ENCODE measurements around the gene DCTN2. TPM values are rescaled to one million over a fixed set of nuclear protein-coding genes. Genes with fewer than 3 reads are reported as not detected.
"Not testable (repeated sequence)": the region's sequence is repeated elsewhere in the genome, so short reads cannot be mapped to it uniquely, and the experiment has no call there.

Gene DCTN2
- total and polyA plus RNA-seq, 2 experiments from 2014 or later = 156 to 230 TPM

DNA sequence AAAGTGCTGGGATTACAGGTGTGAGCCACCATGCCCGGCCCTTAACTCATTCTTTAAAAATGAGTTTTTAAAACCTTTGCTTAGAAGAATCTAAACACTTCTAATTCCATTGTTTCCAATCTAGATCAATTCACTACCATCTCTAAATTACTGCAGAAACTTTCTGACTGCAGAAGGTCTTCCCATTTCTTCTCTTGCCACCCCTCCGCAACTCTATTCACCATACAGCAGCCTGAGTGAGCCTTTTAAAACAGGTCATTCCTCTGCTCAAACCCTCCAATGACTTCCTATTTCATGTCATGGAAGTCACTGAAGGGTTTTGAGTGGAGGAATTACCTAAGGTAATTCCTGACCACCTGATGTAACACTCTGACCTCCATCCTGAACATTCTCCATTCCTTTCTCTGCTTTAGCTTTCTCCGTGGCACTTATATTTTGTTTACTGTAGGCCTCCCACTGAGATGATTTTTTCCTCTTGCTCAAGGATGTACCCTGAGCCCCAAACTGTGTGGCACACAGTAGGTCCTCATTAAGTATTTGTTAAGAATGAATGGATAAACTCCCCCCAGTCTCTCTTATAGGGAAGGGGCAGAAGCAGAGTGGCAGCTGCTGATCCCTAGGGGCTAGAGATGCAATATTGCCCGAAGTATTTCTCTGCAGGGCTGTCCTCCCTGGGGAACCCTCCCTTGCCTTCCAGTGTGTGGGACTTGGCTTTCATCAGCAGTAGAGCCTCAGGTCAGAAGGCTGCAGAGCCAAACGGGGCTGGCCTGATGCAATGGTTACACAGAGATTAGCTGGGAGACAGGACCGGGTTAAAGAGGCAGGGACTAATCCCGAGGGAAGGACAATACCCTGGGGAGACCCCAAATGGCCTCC is 27.8 kb downstream of the DCTN2 start:
- DNase-seq (ENCODE audit: low read depth in 1 of 2, low spot score in 1 of 2) = peak in 1 of 2 donors; percentile 80
- peak overlapping the region; percentile 80 for H3K4me3 ChIP-seq
- no peaks in the 10 kb centered on the region for H3K9me3 ChIP-seq (ENCODE audit: low read depth)
- peaks cover 34% of the 10 kb centered on the region for H3K36me3 ChIP-seq
- TF ChIP-seq, protein P1, sequence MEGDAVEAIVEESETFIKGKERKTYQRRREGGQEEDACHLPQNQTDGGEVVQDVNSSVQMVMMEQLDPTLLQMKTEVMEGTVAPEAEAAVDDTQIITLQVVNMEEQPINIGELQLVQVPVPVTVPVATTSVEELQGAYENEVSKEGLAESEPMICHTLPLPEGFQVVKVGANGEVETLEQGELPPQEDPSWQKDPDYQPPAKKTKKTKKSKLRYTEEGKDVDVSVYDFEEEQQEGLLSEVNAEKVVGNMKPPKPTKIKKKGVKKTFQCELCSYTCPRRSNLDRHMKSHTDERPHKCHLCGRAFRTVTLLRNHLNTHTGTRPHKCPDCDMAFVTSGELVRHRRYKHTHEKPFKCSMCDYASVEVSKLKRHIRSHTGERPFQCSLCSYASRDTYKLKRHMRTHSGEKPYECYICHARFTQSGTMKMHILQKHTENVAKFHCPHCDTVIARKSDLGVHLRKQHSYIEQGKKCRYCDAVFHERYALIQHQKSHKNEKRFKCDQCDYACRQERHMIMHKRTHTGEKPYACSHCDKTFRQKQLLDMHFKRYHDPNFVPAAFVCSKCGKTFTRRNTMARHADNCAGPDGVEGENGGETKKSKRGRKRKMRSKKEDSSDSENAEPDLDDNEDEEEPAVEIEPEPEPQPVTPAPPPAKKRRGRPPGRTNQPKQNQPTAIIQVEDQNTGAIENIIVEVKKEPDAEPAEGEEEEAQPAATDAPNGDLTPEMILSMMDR (IDR thresholded peaks at IDR 0.05; ENCODE audit: low read depth, low read length) = no peak
- peak overlapping the region; percentile 99 for H3K27ac ChIP-seq
- H3K4me1 ChIP-seq (ENCODE audit: low read depth) = peaks cover 29% of the 10 kb centered on the region
- no peaks in the 10 kb centered on the region for H3K27me3 ChIP-seq

DNA sequence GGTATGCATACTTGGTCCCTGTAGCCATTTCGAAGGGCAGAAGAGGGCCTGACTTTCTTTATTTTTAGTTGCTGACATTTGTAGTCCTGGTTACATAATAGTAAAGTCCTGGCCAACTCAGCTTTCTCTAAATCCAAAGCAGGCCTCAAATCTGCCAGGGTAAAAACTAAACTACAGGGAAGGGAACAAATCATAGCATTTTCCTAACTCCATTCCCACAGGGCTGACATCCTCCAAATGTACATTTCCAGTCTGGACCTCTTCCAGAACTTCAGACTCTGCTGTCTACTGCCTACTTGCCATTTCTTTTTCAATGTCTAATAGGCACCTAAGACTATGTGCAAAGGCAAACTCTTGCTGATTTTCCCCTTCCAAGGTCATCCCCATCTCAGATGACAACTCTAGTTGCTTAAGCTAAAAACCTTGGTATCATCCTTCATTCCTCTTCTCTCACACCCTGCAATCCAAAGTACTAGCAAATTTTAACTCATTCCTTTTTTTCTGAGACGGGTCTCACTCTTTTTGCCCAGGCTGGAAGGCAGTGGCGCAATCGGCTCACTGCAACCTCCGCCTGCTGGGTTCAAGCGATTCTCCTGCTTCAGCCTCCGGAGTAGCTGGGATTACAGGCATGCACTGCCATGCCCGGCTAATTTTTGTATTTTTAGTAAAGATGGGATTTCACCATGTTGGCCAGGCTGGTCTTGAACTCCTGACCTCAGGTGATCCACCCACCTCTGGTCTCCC is 28.6 kb downstream of the DCTN2 start:
- peak overlapping the region; percentile 80 for H3K4me3 ChIP-seq
- peak in 1 of 2 donors; percentile 44 for DNase-seq (ENCODE audit: low read depth in 1 of 2, low spot score in 1 of 2)
- H3K36me3 ChIP-seq = peaks cover 38% of the 10 kb centered on the region
- no peaks in the 10 kb centered on the region for H3K27me3 ChIP-seq
- H3K27ac ChIP-seq = no peak overlapping the region
- TF ChIP-seq, protein P1 (IDR thresholded peaks at IDR 0.05; ENCODE audit: low read depth, low read length) = no peak
- H3K4me1 ChIP-seq (ENCODE audit: low read depth) = peaks cover 22% of the 10 kb centered on the region
- H3K9me3 ChIP-seq (ENCODE audit: low read depth) = no peaks in the 10 kb centered on the region

DNA sequence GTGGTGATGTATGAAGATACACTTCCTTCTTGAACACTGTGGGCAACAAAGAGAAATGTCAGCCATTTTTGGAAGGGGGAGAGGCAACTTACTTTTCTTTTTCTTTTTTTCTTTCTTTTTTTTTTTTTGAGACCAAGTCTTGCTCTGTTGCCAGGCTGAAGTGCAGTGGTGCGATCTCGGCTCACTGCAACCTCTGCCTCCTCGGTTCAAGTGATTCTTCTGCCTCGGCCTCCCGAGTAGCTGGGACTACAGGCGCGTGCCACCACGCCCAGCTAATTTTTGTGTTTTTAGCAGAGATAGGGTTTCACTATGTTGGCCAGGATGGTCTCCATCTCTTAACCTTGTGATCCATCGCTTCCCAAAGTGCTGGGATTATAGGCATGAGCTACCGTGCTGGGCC is 29.3 kb downstream of the DCTN2 start:
- not testable (repeated sequence) for H3K27ac ChIP-seq; DNase-seq (ENCODE audit: low read depth in 1 of 2, low spot score in 1 of 2); H3K9me3 ChIP-seq (ENCODE audit: low read depth); H3K27me3 ChIP-seq; H3K4me3 ChIP-seq
- Histone ChIP-seq H3K4me1 (ENCODE audit: low read depth) (peaks cover 22% of the 10 kb centered on the region), H3K36me3 (peaks cover 42% of the 10 kb centered on the region)

DNA sequence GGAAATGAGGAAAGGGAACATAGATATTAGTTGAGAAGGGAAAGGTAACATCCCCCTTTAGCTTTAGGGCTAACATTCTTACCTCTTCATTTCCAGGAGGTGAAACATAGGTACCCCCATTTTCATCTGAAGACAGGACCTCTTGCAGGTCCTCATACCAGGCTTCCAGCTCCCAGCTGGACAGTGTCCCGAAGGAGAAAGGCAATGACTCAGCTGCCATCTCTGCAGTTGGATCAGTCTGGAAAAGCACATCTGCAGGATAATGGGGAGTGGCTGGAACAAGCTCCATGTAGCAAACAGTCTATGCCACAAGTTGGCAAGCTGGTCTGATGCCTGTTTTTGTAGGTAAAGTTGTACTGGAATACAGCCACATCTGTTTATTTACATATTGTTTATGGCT is 29.8 kb downstream of the DCTN2 start:
- no peaks in the 10 kb centered on the region for H3K9me3 ChIP-seq (ENCODE audit: low read depth)
- peaks cover 22% of the 10 kb centered on the region for H3K4me1 ChIP-seq (ENCODE audit: low read depth)
- H3K4me3 ChIP-seq = no peak overlapping the region
- H3K36me3 ChIP-seq = peaks cover 47% of the 10 kb centered on the region
- TF ChIP-seq, protein P1 (IDR thresholded peaks at IDR 0.05; ENCODE audit: low read depth, low read length) = no peak
- peak in 1 of 2 donors; percentile 50 for DNase-seq (ENCODE audit: low read depth in 1 of 2, low spot score in 1 of 2)
- H3K27ac ChIP-seq = peak overlapping the region; percentile 39
- no peaks in the 10 kb centered on the region for H3K27me3 ChIP-seq

DNA sequence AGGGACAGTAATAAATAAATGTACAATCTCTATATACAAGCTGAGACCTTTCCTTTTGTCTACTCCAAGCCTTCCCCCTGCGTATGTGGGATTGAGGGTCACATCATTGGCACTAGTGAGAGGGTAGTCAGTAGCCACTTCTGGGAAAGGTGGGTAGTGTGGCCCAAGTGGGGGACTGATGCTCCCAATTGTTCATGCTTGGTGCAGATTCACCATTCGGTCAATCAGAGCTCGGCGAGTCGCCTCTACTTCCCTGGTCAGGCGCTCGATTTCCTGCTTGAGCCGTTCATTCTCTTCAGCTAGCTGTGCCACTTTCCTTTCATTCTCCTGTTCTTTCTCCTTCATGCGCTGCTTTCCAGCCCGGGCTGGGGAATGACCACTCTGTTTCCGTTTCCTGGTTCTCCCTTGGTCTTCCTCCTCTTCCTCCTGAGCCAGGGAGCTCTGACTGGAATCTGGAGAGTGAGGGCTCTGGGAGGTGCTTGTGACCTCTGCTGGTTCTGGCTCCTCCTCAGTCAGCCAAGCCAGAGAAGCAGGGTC is 30.3 kb downstream of the DCTN2 start:
- no peak for DNase-seq (ENCODE audit: low read depth in 1 of 2, low spot score in 1 of 2)
- peak overlapping the region; percentile 39 for H3K27ac ChIP-seq
- no peak overlapping the region for H3K4me3 ChIP-seq

More for the DNA sequence above, 30.3 kb downstream of the DCTN2 start:
- Histone ChIP-seq H3K9me3 (ENCODE audit: low read depth) (no peaks in the 10 kb centered on the region), H3K36me3 (peaks cover 52% of the 10 kb centered on the region), H3K27me3 (no peaks in the 10 kb centered on the region), H3K4me1 (ENCODE audit: low read depth) (peaks cover 19% of the 10 kb centered on the region)
- TF ChIP-seq, protein P1 (IDR thresholded peaks at IDR 0.05; ENCODE audit: low read depth, low read length) = no peak

Data from cardiac muscle cell (in vitro differentiated cells and primary cell).